HUES6 (cell line): ENCODE results near the gene LIN54.
"Not testable (repeated sequence)": the region's sequence is repeated elsewhere in the genome, so short reads cannot be mapped to it uniquely, and the experiment has no call there.

Source experiments
- H3K27ac ChIP-seq: 2 replicates; pipeline ENCODE4 v1.7.0; 2013; ENCODE audit warnings: low read depth, mild to moderate bottlenecking, low read length, inconsistent platforms
- H3K27me3 ChIP-seq: 2 replicates; pipeline ENCODE4 v1.6.1; 2013; ENCODE audit warnings: low read length; ENCODE audit not compliant: control insufficient read depth, insufficient read depth
- H3K36me3 ChIP-seq: 2 replicates; pipeline ENCODE4 v1.6.1; 2013; ENCODE audit warnings: low read length; ENCODE audit not compliant: control insufficient read depth, insufficient read depth
- H3K4me1 ChIP-seq: 2 replicates; pipeline ENCODE4 v1.6.1; 2013; ENCODE audit warnings: low read length; ENCODE audit not compliant: control insufficient read depth, insufficient read depth
- H3K4me3 ChIP-seq: 2 replicates; pipeline ENCODE4 v1.5.1; 2013; ENCODE audit warnings: low read depth, low read length
- H3K9ac ChIP-seq: one replicate; pipeline ENCODE4 v1.6.1; 2013; ENCODE audit warnings: mild to moderate bottlenecking, low read length
- H3K9me3 ChIP-seq: 2 replicates; pipeline ENCODE4 v1.6.1; 2013; ENCODE audit warnings: low read depth, low read length; ENCODE audit not compliant: control insufficient read depth, insufficient read depth

LIN54 gene

DNA sequence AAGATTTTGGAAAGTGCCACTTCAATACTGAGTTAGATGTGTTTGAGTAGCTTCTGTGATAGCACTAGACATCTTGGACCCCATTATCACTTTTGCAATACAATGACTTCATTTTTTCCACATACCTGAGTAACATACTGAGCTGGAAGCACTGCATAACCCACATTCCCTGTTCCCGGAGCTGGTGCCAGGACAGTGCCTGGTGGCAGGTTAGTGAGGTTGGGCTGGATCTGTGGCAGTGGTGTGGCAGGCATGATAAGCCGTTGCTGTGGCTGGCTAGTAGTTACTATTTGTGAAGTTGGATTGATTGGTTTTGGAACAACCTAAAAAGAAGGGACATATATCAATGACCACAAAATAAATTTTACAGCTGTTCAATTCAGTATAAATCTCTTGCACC lies 71.2 kb downstream of the LIN54 start:
- no peaks in the 10 kb centered on the region for H3K9me3 ChIP-seq
- H3K27me3 ChIP-seq, result no peaks in the 10 kb centered on the region
- H3K36me3 ChIP-seq, result peaks cover 26% of the 10 kb centered on the region
- H3K4me3 ChIP-seq, result no peak overlapping the region
- H3K4me1 ChIP-seq, result no peaks in the 10 kb centered on the region
- H3K27ac ChIP-seq, result no peak overlapping the region
- H3K9ac ChIP-seq, result no peak overlapping the region

DNA sequence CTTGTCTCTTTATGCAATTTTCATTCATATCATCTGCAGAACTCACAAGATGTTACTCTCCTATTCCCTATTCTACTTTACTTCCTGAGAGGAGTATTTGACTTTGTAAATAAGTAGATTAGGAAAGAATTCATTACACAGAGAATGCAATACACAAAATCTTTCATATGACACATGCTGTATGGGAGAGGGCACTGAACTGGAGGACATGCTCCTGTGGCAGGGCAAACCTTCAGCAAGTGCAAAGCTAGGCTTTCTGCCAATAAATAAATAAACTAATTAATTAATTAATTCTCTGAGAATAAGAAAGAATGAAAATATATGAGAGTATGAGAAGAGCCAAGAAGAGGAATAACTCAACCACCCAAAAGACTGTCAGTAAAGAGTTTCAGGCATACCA lies 76.2 kb downstream of the LIN54 start:
- no peak overlapping the region for H3K4me3 ChIP-seq
- H3K9ac ChIP-seq, result no peak overlapping the region
- H3K9me3 ChIP-seq, result no peaks in the 10 kb centered on the region
- H3K4me1 ChIP-seq, result no peaks in the 10 kb centered on the region
- H3K27me3 ChIP-seq, result no peaks in the 10 kb centered on the region
- H3K36me3 ChIP-seq, result peaks cover 37% of the 10 kb centered on the region
- H3K27ac ChIP-seq, result no peak overlapping the region

- no peaks in the 10 kb centered on the region for H3K4me1 ChIP-seq
- H3K27ac ChIP-seq, result no peak overlapping the region
- no peaks in the 10 kb centered on the region for H3K27me3 ChIP-seq
- peaks cover 20% of the 10 kb centered on the region for H3K36me3 ChIP-seq
- H3K9me3 ChIP-seq, result no peaks in the 10 kb centered on the region
- H3K9ac ChIP-seq, result no peak overlapping the region
- no peak overlapping the region for H3K4me3 ChIP-seq
These were observed 79.5 kb downstream of the LIN54 start for GRCh38 chr4:82930848-82931755.

DNA sequence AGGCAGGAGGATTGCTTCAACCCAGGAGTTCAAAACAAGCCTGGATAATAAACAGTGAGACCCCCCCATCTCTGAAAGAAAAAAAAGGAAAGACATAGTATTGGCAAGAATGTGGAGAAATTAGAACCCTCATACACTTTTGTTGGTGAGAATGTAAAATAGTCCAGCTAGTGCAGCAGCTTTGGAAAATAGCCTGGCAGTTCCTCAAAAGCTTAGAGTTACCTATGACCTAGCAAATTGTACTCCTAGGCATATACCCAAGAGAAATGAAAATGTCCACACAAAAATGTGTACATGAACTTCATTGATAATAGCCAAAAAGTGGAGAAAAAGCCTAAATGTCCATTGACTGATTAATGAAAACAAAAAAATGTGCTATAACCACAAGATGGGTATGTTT lies 88.8 kb downstream of the LIN54 start:
- Histone ChIP-seq H3K27ac (no peak overlapping the region), H3K4me1 (no peaks in the 10 kb centered on the region), H3K9me3 (no peaks in the 10 kb centered on the region), H3K9ac (no peak overlapping the region), H3K36me3 (peaks cover 21% of the 10 kb centered on the region), H3K27me3 (no peaks in the 10 kb centered on the region), H3K4me3 (no peak overlapping the region)

GRCh38 chr4:82919386-82919785 lies 91.2 kb downstream of the LIN54 start:
- Histone ChIP-seq H3K4me1 (no peaks in the 10 kb centered on the region), H3K27ac (no peak overlapping the region), H3K36me3 (peaks cover 23% of the 10 kb centered on the region), H3K4me3 (no peak overlapping the region), H3K9ac (no peak overlapping the region), H3K9me3 (no peaks in the 10 kb centered on the region), H3K27me3 (no peaks in the 10 kb centered on the region)

DNA sequence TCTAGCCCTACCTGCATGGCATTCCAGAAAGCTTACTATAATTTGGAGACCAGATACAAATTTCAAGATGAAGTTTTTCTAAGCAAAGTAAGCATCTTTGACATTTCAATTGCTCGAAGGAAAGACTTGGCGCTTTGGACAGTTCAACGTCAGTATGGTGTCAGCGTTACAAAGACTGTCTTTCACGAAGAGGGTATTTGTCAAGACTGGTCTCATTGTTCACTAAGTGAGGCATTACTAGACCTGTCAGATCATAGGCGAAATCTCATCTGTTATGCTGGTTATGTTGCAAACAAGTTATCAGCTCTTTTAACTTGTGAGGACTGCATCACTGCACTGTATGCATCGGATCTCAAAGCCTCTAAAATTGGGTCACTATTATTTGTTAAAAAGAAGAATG lies 92.5 kb downstream of the LIN54 start:
- H3K9ac ChIP-seq, result no peak overlapping the region
- no peaks in the 10 kb centered on the region for H3K9me3 ChIP-seq
- H3K36me3 ChIP-seq, result peaks cover 26% of the 10 kb centered on the region
- H3K4me3 ChIP-seq, result no peak overlapping the region
- H3K27ac ChIP-seq, result no peak overlapping the region
- no peaks in the 10 kb centered on the region for H3K27me3 ChIP-seq
- H3K4me1 ChIP-seq, result no peaks in the 10 kb centered on the region

- not testable (repeated sequence) for H3K27ac ChIP-seq, H3K9ac ChIP-seq, H3K27me3 ChIP-seq, H3K4me1 ChIP-seq, H3K9me3 ChIP-seq, H3K4me3 ChIP-seq
- peaks cover 47% of the 10 kb centered on the region for H3K36me3 ChIP-seq
These were observed 96.7 kb downstream of the LIN54 start for GRCh38 chr4:82913968-82914367.

DNA sequence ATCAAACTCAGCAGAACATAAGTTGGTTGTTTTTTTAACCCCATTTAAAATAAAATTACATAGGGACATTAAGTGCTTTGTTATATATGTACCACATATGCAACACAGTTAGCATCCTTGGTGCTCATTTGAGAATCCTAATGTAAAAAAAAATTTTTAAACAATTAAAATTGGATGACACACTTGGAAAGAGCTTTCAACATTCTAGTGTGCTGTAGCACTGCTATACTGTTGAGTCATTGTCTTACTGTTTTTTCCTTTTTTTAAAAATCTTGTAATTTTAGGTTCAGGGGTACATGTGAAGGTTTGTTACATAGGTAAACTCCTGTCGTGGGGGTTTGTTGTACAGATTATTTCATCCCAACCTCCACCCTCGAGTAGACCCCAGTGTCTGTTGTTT lies 97.3 kb downstream of the LIN54 start:
- Histone ChIP-seq H3K27me3 (no peaks in the 10 kb centered on the region), H3K36me3 (peaks cover 52% of the 10 kb centered on the region), H3K9ac (no peak overlapping the region)

DNA sequence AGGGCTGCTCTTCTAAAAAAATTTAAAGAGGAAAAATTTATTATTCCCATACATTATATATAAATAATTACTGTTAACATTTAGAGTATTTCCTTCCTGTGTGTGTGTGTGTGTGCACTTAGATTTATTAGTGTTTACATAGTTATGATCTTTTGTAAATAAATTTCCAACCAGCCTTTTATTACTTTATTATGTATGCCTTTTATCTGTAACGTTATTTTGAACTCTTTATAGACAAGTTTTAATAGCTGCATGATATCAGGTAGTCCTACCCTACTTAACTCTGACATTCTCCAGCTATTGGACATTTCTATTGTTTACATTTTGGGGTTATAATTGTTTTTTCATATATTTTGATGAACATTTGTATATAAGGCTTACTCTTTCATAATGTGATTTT lies 101.3 kb downstream of the LIN54 start:
- H3K9ac ChIP-seq, result no peak overlapping the region
- no peaks in the 10 kb centered on the region for H3K4me1 ChIP-seq
- no peaks in the 10 kb centered on the region for H3K27me3 ChIP-seq
- peaks cover 65% of the 10 kb centered on the region for H3K36me3 ChIP-seq
- no peak overlapping the region for H3K27ac ChIP-seq
- no peaks in the 10 kb centered on the region for H3K9me3 ChIP-seq
- H3K4me3 ChIP-seq, result no peak overlapping the region

More for the DNA sequence above, 97.3 kb downstream of the LIN54 start:
- Histone ChIP-seq H3K4me1 (no peaks in the 10 kb centered on the region), H3K4me3 (no peak overlapping the region), H3K27ac (no peak overlapping the region), H3K9me3 (no peaks in the 10 kb centered on the region)

DNA sequence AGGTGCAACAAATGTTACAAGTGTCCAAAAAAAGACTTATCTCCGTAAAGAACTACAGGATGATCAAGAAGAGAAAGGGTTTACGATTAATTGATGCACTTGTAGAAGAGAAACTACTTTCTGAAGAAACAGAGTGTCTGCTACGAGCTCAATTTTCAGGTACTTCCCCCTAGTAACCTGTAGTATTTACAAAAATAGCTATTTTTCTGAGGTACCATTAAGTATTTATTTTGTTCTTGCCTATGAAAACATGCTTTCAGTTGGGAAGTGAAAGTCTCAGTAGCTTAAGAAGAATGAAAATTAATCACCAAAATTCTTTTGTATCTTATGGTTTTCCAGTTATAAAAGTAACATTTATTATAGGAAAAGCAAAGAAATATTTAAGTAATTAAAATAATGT lies 104.2 kb downstream of the LIN54 start:
- H3K9ac ChIP-seq, result no peak overlapping the region
- no peak overlapping the region for H3K27ac ChIP-seq
- H3K4me3 ChIP-seq, result no peak overlapping the region
- no peaks in the 10 kb centered on the region for H3K9me3 ChIP-seq
- H3K4me1 ChIP-seq, result no peaks in the 10 kb centered on the region
- no peaks in the 10 kb centered on the region for H3K27me3 ChIP-seq
- H3K36me3 ChIP-seq, result peaks cover 60% of the 10 kb centered on the region

GRCh38 chr4:82905205-82905604 lies 105.4 kb downstream of the LIN54 start:
- no peaks in the 10 kb centered on the region for H3K27me3 ChIP-seq
- no peak overlapping the region for H3K4me3 ChIP-seq
- H3K27ac ChIP-seq, result no peak overlapping the region
- no peak overlapping the region for H3K9ac ChIP-seq
- H3K9me3 ChIP-seq, result no peaks in the 10 kb centered on the region
- peaks cover 53% of the 10 kb centered on the region for H3K36me3 ChIP-seq
- H3K4me1 ChIP-seq, result no peaks in the 10 kb centered on the region
